SU-DHL-6 (cell line): ENCODE data around the gene ACAA2.

ENCODE experiments used
- CTCF ChIP-seq: fragments of 200-600 bp; sonication (generic); IDR thresholded peaks from one replicate; pipeline ENCODE4 v1.5.1; 2017; ENCODE audit warnings: antibody characterized with exemption, mild to moderate bottlenecking, low read length, moderate library complexity; ENCODE audit not compliant: insufficient read depth, poor library complexity, severe bottlenecking
- EZH2phosphoT487 ChIP-seq: fragments of 200-600 bp; sonication (generic), shearing (Covaris generic); conservative IDR thresholded peaks from 2 replicates; pipeline ENCODE4 v1.6.1; 2018; ENCODE audit warnings: mild to moderate bottlenecking, antibody characterized with exemption, low read length, moderate library complexity, mixed read lengths

DNA sequence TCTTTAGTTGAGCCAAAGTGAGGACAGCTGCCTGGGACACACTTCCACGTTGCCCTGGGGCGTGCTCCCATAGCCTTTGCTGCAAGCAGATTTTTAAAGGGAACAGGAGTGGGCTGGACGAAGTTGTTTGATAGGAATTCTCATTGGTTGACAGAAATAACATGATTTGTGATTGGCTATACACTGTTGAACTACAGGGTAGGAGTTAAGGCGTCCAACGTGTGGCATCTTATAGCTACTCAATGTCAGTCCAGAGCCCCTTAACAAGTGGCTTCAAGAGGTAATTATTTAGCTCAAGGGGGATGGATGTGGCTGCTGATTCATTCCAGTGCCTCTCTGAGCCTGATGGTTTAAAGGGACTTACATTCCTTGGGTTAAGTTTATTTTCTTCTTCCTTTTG is 65.5 kb downstream of the ACAA2 start:
- TF ChIP-seq CTCF (no peak), EZH2phosphoT487 (no peak)
